Hindlimb muscle (tissue), 1 donor: ENCODE results near the gene CIB4. TPM values are rescaled to one million over a fixed set of nuclear protein-coding genes. Genes with fewer than 3 reads are reported as not detected.

Experiments
- DNase-seq: peaks from one replicate; pipeline ENCODE4 v3.0.0-alpha.2; 2013
- polyA plus RNA-seq: library from polyadenylated mRNA; unstranded; fragments of 120-200 nt; gene quantifications from one replicate; pipeline ENCODE4 v1.2.1, GENCODE V29; 2013; ENCODE audit not compliant: insufficient read length

The CIB4 gene
- polyA plus RNA-seq, 1 donor, result not detected

DNA sequence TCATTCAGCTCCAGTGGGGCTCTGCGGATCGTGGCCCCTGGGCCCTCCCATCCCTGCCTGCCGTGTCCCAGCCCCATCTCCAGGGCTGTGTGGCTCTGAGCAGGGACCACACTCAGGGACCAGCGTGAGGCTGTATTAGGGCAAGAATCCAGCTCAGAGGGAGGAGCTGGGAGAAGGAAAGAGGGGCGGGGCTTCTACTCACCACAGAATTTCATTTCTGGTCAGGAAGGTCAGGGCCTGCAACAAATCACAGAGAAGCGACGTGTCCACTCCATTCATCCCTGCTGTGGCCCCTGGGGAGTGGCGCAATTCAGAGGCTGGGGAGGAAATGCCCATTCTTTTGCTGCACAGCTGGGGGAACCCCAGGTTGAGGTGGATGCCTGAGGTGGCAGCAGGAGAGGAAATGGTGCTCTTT is 828 bp downstream of the CIB4 start:
- no peak for DNase-seq

GRCh38 chr2:26639685-26640243 is 1.4 kb downstream of the CIB4 start:
- DNase-seq, result no peak

- DNase-seq, result no peak
Measured at GRCh38 chr2:26637811-26638310, 3.3 kb downstream of the CIB4 start.

DNA sequence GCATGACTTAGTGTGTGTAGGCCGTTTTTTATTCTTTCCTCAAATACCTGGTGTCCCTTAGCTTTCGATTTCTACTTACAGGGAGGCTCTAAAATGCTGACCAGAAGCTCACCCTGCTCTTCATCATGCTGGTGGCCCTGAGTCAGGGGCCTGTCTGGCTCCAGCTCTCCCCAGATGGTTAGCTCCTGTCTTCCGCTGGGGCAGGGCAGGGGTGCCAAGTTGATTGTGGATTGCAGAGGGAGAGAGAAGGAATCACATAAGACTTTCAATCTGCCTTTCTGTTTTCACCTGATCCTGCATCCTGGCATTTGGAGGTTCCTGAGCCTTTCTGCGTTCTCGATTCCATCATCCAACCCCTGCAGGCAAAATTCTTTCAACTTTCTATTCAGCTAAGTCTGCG is 4.2 kb downstream of the CIB4 start:
- DNase-seq, result no peak

DNA sequence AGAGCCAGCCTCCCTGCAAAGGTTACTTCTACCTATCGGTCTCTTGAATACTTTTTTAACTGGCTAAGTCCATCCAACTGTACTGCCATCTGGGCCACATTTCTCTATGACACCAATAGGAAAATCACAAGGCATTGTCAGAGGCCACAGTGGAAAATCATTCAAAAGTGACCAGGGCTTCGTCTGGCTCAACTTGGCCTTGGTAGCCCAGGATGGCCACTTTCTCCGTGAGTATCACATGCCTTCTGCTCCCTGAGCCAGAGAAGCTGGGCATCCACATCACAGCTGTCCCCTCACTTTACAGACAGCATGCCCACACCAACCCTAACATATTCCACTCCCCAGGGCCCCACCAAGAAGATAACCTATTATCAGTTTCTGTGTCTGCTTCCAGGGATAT is 5.8 kb downstream of the CIB4 start:
- no peak for DNase-seq

DNA sequence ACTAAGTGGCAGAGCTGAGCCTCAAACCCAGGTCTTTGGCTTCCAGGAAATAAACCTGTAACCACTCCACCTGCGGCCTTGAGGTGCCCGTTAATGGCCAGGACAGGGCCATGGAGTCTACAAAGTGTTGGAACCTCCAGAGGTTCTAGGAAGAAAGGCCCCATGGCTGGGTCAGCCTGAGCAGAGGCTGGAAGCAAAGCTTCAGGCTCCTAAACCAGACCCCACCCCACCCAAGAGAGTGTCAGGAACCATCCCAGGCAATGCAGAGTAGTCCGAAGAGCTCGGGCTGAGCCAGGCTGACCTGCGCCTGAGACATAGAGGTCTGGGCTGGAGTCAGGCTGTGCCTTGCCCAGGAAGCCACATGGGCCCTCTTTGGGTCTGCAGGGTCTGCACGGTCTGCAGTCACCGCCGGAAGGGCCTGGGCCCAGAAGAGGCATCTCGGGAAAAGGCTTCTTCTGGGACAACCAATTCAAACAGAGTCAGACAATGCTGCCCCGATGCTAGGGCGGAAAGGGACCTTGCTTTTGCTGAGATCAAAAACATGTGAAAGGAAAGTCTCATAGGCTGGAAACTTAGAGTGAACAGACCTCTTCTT is 6.4 kb downstream of the CIB4 start:
- DNase-seq, result no peak

DNA sequence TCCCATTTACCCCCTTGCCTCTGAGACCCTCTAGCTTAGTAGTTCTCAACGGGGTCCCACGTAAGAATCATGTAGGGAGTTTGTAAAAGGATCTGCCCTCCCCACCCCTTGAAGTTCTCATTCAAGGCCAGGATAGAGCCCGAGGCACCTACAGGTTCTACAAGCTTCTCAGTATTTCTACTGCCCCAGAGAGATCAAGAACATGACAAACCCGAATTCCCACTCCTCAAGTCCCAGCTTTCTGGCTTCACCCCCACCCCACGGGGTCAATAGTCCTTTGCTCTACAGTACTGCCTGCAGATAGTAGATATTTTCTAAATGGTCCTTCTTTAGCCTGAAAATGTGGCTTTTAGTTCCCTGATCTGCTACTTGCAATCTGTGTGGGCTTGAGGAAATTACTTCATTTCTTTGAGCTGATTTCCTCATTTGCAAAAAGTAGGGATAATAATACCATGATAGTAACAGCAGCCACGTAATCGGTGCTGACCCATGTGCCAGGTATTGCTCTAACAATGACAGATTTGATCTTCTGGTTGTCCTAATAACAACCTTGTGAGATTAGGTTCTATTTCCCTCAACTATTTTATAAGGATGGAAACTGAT is 7.1 kb downstream of the CIB4 start:
- DNase-seq, result no peak

GRCh38 chr2:26633351-26633945 is 7.7 kb downstream of the CIB4 start:
- no peak for DNase-seq

GRCh38 chr2:26632624-26633185 is 8.5 kb downstream of the CIB4 start:
- DNase-seq, result no peak

- no peak for DNase-seq
Measured at GRCh38 chr2:26631401-26632170, 9.6 kb downstream of the CIB4 start.

DNA sequence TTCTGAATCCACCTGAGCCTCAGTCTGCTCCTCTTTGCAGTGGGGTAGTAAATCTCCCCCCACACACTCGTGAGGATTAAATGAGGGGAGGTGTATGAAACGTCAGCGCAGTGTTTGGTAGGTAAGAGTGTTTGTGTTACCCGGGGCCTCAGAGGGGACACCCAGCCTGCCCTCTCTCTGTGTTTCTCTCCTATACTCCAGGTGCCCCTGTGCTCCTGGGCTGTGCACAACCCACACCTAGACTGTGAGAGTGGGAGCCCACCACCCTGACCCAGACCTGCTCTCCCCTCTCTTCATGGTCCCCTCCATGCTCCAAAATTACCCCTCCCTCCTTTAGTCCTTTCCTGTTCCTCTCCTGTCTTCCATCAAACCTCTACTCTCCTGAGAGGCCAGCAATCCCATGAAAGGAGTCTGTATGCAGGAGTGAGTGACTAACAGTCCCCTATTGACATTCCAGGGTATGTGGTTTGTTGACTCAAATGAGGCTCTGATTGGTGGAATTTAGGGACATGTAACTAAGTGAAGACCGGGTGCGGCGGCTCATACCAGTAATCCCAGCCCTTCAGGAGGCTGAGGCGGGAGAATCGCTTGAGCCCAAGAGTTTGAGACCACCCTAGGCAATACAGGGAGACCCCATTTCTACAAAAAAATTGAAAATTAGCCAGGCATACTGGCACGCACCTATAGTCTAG is 10.4 kb downstream of the CIB4 start:
- DNase-seq, result no peak

- DNase-seq, result no peak
Measured at GRCh38 chr2:26630235-26630634, 10.9 kb downstream of the CIB4 start.

DNA sequence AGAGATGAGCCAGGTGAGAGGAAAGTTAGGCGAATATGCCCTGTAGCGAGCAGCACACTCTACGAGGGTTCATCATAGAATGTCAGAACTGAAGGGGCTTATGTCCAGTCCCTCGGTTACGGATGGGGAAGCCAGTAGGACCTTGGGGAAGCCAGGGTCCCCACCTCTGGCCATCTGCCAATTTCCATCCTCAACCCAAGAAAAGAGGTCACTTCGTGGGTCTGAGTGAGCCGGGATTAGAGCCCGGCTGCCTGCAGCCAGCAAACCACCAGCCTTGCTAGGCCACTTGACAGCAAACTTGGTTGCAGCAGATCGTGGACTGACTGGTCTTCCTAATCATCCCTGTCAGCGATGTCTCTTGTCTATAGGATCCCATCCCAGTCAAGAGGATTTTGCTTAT is 11.4 kb downstream of the CIB4 start:
- no peak for DNase-seq

- no peak for DNase-seq
Measured at GRCh38 chr2:26629346-26629630, 11.9 kb downstream of the CIB4 start.

GRCh38 chr2:26628561-26629345 is 12.4 kb downstream of the CIB4 start:
- DNase-seq, result no peak

GRCh38 chr2:26627350-26628105 is 13.6 kb downstream of the CIB4 start:
- no peak for DNase-seq

DNA sequence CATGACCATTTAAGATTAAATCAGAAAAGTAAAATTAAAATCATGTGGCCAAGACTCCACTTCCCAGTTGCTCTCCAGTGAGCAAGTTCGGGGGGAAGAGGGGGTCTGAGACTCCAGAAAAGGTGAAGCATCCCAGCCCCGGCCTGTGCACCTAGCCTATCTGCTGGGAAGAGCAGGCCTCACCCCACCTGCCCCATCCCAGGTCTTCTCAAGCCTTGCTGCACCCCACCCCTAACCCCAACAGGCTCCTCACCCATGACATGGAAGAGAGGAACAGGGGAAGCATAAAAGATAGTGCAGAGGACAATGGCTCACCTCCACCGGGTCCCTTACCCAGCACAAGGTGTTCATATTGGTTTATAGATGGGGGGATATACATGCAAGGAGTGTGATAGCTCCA is 14.6 kb downstream of the CIB4 start:
- no peak for DNase-seq

- DNase-seq, result no peak
Measured at GRCh38 chr2:26623541-26624495, 17.3 kb downstream of the CIB4 start.

DNA sequence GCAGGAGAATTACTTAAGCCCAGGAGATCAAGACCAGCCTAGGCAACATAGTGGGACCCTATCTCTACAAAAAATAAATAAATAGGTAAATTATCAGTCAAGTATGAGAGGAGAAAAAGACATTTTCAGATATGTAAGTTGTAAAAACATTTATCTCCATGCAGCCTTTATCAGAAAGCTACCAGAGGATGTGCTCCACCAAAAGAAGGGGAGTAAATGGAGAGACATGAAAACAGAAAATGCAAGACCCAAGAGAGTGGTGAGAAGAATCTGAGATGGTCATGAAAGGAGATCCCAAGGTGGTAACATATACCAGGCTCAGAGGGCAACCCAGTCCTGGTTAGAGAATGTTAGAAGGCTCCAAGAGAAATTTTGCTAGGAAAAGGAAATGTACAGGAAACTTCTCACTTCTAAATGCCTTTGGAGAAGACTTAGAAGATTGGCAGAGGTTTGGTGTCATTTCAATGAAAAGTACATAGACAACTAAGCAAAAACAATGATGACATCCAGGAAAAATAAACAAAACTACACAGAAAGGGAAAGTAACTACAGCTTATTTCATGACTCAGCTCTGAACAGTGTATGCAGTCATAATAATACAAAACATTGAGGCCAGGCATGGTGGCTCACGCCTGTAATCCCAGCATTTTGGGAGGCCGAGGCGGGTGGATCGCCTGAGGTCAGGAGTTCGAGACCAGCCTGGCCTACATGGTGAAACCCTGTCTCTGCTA is 19.5 kb downstream of the CIB4 start:
- DNase-seq, result no peak
